ENCODE data around the gene CSMD2. TPM values are rescaled to one million over a fixed set of nuclear protein-coding genes. Genes with fewer than 3 reads are reported as not detected.

The CSMD2 gene
- total and polyA plus RNA-seq, 2 of the 8 experiments (the other 6 are each of a cell fraction or from before 2014, with no cell fraction given) = 7.0 to 14.7 TPM

DNA sequence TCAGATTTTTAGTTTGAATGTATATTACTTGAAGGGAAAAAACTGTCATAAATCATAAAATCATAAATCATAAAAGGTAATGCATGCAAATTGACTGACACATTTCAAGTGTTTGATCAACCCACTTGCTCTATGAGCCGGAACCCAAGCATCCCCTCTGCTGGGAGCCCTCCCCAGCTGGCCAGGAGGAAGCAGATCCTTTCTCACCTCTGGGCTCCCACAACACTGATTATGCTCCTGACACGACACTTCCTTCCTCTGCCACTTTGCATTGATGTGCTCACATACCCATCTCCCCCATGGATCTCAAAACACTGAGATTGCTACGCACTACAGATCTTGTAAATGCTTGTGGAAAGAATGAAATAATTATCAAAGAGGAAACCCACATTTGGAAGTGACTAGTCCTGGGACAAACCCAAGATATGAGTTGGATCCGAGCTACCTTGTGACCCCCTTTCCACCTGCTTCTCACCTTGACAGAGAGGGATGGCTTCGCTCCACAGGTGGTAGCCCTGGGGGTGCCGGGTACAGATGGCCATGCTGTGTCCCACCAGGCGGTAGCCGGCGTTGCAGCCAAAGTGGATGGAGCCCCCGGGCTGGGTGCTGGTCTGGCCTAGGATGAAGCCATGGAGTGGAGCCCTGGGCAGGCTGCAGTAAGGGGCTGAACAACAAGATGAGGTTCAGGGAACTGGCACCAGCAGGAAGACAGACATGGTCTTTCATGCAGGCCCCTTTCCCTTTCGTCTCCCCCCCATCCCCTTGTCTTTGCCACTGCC, 588.0 kb downstream of the CSMD2 start (continued):
- TF ChIP-seq CHD1 (IDR thresholded peaks at IDR 0.05; ENCODE audit: low read depth, low read length) (no peak), SRF (IDR thresholded peaks at IDR 0.05; ENCODE audit: low read depth, low read length) (no peak), CHD2 (IDR thresholded peaks at IDR 0.05; ENCODE audit: low read length) (no peak), JUND (IDR thresholded peaks at IDR 0.05; ENCODE audit: low read length) (no peak), SP4 (IDR thresholded peaks at IDR 0.05; ENCODE audit: low read length) (no peak), CEBPB (IDR thresholded peaks at IDR 0.05; ENCODE audit: low read depth, low read length) (no peak)
